COLO668 (cell line): ENCODE measurements around the gene CLDN12.
A peak's percentile ranks its signal among the peaks of the same experiment; 100 is the strongest.

Experiments used
- DNase-seq: peaks from one replicate; lab custom pipeline; 2025; ENCODE audit not compliant: unreplicated experiment; lab: John Stamatoyannopoulos, UW

CLDN12 gene

DNA sequence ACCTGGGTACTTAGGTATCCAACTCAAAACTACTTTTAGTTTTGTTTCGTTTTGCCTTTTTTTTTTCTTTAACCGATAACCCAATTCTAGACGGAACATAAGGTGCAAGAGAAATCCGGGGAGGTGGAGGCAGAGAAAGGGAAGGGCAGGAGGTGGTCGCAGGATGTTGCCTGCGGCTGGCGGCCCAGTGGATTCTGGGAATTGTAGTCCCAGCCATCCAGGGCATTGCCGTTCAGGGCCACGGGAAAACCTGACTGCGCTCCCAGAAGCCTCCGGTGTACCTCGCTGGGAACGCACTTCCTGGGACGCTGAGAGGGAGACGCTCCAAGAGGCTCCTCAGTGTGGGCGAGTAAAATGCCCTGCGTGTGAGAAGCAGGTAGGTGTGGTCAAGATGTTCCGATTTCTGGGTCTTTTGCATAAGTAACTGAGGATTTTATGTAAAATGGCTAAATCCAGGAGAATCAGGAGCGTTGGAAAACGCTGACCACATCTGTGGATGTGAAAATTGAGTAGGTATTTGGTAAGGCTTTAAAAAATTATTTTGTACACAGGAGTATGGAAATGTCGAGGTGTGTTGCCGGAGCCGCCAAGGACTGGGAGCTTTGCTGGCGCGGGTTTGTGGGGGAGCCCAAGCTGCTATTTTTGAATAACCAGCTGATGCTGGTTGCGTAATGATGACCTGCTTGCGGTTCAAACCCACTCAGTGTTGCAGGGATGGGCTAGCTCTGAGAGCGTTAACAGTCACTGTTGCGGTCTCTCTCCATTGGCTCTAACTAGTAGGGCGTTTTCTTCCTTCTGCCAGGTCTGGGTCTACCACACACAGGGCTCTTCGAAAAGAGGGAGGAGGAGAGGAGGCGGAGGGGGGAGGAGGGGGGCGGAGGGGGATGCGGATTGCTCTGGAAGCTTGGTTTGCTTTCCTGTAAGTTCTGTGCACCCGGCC is at the start of gene CLDN12:
CLDN12 (plus strand) TSS at position 288 of the 940 bp plus-strand sequence. CDS start 9,216 bp downstream, outside the sequence.
- DNase-seq = peak; percentile 84

DNA sequence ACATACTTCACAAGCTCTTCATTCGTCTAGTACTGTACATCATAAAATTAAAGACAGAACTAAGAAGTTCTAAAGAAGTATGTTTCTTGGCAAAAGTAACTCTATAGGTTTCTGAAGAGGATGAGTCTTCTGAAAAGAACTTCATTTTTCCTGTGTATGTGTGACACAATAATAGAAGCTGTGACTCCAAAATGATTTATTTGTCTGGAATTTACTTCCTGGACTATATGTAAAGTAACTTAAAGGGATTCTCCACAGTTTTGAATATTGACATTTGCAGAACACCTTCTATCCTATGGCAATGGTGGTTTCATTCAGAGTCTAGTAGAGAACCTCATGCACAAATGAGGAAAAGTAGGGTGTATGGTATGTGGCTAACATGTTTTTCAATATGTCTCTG is 19.8 kb upstream of the CLDN12 start:
- no peak for DNase-seq

DNA sequence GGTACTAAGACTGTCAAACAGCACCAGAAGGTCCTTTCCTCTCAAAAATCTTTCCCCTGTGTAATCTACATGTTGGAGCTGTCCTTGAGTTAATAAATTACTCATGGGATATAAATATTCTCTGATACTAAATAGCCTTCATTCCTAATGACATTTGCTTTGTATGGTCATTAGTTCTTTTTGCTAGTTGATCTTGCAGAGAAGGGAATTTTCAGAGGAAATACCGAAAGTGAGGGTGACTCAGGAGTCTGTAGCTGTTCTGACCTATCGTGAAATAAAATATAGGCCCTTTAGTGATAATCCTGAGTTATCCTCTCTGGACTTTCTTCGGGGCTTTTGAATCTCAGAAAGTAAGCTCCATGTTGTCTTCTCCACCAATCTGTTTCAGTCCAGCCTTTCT is 19.4 kb upstream of the CLDN12 start:
- DNase-seq = no peak

DNA sequence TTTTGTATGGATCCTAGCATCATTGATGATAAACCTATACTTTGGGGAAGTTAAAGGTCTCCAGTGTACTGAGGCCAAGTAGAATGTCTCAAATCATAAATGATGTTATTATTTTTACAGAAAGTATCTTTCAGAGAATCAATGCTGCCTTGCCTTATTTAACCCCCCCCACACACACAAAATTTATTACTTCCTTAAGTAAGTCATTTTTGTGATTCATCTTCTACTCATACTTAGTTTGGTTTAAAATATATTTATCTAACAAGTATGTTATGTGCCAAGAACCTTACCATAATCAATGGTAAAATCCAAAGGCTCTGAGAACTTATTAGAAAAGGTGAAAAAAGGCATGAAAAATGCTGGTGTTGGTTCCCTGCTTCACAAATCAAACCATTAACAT is 18.8 kb upstream of the CLDN12 start:
- no peak for DNase-seq

DNA sequence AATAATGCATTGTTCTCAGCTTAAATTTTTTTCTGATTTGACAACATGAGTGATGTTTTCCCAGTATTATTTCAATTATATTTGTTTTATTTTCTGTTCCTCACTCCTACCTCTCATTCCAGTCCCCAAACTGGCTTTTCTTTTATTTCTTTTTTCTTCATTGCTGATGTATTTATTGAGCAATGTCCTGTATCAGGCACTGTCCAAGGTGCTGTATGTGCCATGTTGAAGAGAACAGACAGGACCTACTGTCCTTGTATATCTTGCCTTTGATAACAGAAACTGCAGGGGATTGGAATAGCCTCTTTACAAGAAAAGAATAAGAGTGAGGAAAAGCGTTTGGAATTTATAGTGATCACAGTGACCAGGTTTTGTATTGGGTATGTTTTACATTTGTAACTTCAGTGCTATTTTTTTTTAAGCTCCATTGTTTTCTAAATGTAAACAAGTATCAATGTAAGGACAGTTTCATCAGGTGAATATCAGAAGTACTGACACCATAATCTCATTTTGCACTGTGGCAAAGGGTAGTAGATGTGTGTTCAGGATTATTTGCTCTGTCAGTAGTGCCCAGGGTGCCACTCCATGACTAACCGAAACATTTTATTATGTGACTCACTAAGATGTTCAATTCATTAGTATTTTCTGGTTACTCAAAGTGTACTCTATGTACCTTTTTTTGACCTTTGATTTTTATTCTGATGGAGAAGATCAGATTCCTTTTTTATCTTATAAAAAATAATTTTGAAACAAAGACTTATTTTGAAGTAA is 15.6 kb upstream of the CLDN12 start:
- DNase-seq = no peak

DNA sequence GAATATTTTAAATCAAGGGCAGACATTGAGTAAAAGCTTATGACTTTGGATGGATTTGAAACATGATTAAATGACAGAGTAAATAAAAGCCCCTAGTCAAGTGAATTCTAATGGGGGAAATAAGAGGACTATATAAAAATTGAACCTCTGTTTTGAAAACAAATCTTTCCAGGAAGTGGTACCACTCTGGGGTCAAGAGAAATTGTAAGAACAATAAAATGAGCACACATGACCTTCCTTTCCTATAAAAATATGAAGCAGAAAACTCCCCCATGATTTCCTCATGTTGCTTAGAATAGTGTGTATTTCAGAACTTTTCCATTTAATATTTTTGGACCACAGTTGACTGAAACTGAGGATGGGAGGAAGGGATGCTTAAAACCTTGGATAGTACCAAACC is 12.3 kb upstream of the CLDN12 start:
- no peak for DNase-seq

DNA sequence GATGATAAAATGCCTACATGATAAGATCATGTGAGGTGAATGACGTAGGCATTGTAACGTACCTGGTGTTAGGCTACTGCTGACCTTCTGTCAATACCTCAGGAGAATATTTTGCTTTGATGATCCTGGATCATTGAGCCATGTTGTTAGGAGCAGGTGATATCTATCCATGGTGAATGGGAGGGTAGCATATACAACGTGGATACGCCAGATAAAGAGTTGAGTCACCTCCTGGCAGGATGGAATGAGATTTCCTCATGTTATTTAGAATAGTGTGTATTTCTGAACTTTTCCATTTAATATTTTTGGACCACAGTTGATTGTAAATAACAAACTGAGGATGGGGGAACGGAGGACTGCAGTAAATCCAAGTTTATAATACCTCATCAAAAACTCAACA is 11.8 kb upstream of the CLDN12 start:
- no peak for DNase-seq

DNA sequence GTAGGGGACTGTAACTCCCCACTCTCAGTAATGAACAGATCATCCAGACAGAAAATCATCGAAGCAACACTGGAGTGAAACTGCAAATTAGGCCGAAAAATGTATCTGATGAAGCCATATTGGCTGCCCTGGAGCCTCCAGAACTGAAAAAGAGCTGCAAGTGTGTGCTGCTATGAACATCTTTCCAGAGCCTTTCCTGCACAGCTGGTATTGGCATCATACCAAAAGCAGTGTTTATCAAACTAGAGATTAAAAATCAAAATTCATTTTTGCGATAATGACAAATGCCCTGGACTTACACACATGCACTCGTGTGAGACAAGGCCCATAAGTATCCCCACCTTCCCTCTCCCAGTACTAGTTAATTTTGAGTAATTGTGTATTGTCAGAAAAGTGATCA is 6.8 kb upstream of the CLDN12 start:
- no peak for DNase-seq

DNA sequence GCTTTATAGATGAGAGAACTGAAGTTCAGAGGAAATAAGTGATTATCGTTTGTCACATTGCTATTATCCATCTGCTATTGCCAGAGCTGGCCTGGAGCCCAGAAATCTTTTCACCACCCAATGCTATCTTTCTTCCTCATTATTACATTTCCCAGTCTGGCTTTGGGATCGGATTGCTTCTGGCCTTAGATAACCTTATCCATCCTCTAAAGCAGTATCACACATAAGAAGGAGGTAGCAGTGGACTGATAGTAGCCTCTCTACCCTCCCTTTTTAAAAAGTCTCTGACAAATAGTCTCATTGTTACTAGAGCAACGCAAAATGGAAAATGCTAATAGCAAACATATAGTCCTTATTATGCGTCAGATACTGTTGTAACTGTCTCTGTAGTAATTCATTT is 1.3 kb upstream of the CLDN12 start:
- no peak for DNase-seq

DNA sequence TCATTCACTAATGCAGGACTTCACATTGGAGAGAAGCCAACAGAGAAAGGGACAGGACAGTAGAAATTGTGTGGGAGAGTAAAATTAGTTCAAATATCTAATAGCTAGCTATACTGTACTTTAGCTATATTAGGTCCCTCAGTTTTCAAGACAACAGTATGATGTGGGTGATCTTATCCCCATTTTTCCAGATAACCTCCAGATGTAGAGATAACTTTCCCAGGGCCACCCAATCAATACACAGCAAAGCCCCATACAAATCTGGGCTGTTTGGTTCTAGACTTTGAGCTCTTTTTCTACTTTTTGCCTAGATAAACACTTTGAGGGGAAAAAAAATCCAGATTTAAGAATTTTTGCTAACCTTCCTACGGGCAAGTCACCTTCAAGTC is 482 bp upstream of the CLDN12 start:
- no peak for DNase-seq

DNA sequence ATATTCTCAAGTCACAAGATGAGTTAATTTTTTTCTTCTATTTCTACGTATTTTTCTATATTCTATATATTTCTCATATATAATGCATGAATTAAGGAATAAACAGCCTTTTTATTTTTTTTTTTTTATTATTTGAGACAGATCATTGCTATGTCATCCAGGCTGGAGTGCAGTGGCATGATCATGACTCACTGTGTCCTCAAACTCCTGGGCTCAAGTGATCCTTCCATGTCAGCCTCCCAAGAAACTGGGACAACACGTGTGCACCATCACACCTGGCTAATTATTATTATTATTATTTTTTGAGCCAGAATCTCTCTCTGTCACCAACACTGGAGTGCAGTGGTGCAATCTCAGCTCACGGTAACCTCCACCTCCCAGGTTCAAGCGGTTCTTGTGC is 1.5 kb downstream of the CLDN12 start:
- no peak for DNase-seq

DNA sequence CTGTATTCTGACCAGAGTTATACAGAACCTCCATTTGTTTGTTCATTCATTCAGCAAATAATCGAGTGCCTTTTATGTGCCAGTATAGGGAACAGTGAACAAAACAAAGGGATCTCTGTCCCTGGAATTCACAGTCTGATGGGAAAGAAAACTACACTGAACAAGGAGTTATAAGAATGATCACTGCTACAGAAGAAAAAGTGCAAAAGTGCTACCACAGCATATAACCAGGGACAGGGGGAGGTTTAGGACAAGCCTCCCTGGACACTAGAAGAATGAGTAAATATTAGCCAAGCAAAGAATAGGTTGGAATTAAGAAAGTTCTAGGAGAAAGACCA is 4.2 kb downstream of the CLDN12 start:
- DNase-seq = no peak

DNA sequence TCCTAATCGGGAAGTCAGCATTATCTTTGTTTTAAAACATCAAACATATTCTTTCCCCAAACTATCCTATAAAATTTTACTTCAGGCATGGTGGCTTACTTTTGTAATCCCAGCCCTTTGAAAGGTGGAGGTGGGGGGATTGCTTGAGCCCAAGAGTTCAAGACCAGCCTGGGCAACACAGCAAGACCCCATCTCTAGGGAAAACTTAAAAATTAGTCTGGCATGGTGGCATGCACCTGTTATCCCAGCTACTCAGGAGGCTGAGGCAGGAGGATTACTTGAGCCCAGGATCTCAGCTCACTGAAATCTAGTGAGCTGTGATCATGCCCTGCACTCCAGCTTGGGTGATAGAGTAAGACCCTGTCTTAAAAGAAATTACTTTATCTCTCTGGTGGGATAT is 4.9 kb downstream of the CLDN12 start:
- DNase-seq = no peak

DNA sequence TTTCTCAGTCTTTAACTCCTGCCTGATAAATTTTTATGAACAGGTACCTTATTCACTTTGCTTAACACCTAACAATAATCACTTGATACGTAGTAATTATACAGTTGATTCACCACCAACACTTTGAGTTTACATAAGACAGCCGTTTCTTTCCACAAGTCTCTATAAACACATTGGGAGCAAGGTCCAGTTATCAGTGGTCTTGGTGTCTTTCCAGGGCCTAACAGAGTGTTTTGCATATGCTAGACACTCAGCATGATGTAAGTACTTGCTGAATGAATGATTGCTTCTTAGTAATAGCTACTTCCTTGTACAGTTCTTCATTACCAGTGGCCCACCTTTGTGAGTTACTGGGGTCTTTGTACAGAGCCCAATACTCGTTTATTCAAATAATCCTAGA is 6.4 kb downstream of the CLDN12 start:
- DNase-seq = no peak

DNA sequence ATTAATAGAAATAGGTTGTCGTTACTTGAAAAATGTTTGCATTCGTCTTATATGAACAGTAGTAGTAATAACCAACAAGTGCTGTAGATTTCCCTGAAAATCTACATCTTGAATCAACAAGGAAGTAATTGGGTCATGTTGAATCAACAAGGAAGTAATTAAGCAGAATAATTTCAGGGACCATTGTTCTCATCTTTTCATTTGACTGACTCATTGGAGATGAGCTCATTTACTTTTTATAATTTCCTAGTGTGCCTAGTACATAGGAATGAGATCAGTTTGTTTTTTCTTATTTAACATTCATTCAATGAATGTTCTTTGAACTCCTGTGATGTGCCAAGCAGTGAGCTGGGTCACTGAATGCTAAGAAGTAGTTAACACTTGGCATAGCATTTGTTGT is 8.2 kb downstream of the CLDN12 start:
- DNase-seq = no peak

DNA sequence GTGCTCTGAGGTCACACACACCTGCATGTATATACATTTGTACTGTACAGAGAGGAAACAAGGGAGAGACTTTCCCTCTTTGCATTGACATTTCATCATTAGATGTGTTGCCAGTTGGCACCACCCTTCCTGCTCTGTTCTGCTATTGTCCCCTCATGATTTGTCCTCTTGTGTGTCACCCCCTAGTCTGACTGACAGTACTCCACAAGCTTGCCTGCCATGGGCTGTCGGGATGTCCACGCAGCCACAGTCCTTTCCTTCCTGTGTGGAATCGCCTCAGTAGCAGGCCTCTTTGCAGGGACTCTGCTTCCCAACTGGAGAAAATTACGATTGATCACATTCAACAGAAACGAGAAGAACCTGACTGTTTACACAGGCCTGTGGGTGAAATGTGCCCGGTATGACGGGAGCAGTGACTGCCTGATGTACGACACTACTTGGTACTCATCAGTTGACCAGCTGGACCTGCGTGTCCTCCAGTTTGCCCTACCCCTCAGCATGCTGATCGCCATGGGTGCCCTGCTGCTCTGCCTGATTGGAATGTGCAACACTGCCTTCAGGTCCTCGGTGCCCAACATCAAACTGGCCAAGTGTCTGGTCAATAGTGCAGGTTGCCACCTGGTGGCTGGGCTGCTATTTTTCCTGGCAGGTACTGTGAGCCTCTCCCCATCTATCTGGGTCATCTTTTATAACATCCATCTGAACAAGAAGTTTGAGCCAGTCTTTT is 9.4 kb downstream of the CLDN12 start:
- DNase-seq = peak; percentile 17

DNA sequence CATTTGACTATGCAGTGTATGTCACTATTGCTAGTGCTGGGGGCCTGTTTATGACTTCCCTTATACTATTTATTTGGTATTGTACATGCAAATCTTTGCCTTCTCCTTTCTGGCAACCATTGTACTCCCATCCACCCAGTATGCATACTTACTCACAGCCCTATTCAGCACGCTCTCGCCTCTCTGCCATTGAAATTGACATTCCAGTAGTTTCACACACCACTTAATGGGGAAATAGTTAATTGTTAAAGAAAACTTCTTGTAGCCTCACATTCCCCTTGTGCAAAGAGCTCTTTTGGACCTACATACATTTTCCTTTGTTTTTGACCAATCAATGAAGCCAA is 9.9 kb downstream of the CLDN12 start:
- DNase-seq = no peak

DNA sequence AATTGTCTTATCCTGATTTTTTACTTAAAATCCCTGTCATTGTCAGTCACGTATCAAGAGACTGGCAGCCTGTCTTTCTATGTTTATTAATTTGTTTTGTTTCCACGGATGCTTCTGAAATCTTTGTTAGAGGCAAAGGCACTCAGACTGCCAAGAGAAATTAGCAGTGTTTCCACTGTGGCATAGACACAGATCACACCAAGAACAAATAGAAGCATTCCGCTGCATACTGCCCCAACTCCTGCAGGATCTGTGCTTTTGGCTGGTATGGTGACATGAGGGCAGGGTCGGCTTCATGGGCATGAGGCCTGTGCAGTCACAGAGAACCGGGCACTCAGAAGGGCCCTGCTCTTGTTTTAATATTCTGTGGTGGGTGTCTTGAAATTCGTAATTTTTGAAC is 18.4 kb downstream of the CLDN12 start:
- DNase-seq = no peak

DNA sequence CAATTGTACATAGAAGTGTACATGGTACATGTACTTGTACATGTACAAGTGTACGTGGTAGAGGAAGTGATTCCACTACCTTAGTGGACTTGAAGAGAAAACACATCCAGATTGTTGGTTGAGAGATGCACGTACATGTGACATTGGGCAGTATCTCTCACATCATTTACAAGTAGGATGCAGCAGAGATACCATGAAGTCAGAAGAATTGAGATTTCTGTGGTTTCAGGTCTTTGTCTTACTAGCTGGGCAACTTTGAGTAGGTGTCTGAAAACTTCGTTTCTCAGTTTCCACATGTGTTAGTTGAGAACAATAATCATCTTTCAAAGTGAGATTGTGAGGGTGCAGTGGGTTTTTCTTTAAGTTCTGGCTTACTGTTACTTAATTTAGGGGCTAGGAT is 21.5 kb downstream of the CLDN12 start:
- DNase-seq = no peak

DNA sequence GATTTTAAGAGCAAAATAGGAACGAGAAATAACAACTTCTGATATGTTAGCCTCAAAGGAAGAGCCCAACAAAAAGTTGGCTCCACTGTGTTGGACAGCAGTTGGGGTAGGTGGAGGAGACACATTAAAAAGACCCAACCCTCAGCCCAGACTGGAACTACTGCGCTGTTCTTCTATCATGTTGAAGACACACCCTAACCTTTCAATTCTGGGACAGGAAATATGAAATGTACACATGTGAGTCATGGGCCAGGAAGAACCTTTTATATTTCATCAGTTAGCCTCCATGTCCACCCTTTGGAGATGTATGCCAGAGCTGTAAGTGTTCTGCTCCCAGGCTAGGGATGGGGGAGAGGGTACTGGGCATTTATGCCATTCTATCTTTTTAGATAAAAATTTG is 22.1 kb downstream of the CLDN12 start:
- no peak for DNase-seq

DNA sequence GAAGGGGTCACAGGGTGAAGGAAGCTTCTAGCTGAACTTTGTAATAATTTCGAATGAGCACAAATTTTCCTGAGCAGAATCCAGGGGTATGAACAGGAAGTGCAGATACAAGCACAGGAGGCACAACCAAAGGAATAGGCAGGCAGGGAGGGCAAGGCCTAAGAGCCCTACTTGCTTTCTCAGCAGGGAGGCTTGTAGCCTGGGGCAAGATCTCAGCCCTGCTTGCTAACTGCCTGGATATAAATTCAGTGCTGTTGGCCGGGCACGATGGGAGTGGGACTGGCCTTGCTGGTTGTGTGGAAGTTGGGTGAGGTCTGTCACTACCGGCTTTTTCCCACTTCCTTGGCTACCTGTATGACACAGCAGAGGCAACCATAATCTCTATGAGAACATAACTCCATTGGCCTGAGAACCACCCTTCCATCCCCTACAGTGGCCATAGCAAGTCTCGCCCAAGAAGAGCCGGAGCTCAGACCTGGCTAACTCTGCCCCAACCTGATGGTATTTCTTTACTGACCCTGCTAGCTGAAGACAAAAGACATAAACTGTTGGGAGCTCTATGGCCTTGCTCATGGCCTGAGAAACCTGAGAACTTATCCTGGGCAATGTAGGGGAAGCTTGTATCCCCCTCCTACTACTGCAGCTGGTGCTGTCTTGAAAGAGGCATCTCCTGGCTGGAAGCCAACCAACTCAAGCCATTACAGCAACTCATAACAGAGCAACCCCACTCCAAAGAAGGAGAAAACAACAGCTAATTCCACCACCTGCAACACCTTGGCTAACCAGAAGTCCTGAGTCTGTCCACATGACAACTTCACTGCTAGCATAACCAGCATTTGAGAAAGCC is 27.6 kb downstream of the CLDN12 start:
- DNase-seq = no peak
